ENCODE data around the gene IQCE. TPM values are rescaled to one million over a fixed set of nuclear protein-coding genes. Genes with fewer than 3 reads are reported as not detected.

IQCE gene
- total RNA-seq, 1 experiment from 2014 or later: 13.4 TPM

GRCh38 chr7:2568521-2569223, 9.9 kb downstream of the IQCE start:
- TF ChIP-seq CTCF (IDR thresholded peaks at IDR 0.05; ENCODE audit: insufficient read depth in 1 of 2, low read depth in 1 of 2, low read length in 1 of 2, severe bottlenecking in 1 of 2, unreplicated experiment in 1 of 2): no peak
- Histone ChIP-seq H3K4me3 (ENCODE audit: low read depth, low read length) (no peak overlapping the region), H3K9me3 (no peaks in the 10 kb centered on the region), H3K36me3 (ENCODE audit: control insufficient read depth, insufficient read depth, low read length) (no peaks in the 10 kb centered on the region; the same call in 1 of the 2 replicates), H3K4me1 (peaks cover 14% of the 10 kb centered on the region; the same call in 1 of the 2 replicates), H3K27me3 (replicated peaks; ENCODE audit: control insufficient read depth, insufficient read depth, low read length) (no peaks in the 10 kb centered on the region)
- no peaks in the 10 kb centered on the region for H3K9me3 Mint-ChIP-seq (ENCODE audit: unreplicated experiment)
- BruUV-seq (replicated peaks): no TSS peak
- H3K4me1 Mint-ChIP-seq (ENCODE audit: low read depth, unreplicated experiment): no peaks in the 10 kb centered on the region
- DNase-seq: no peak
- ChIA-PET POLR2A (no interaction called here), CTCF (no interaction called here)
- intact Hi-C loops (cut with micrococcal nuclease; ENCODE audit: unreplicated experiment): no loop called here
- no peak overlapping the region for H3K4me3 Mint-ChIP-seq (ENCODE audit: unreplicated experiment)
- H3K36me3 Mint-ChIP-seq (ENCODE audit: insufficient read depth, unreplicated experiment): peaks cover 5% of the 10 kb centered on the region
- H3K27me3 Mint-ChIP-seq (ENCODE audit: insufficient read depth, unreplicated experiment): no peaks in the 10 kb centered on the region
- H3K27ac Mint-ChIP-seq (ENCODE audit: unreplicated experiment): no peak overlapping the region

- H3K4me3 ChIP-seq (ENCODE audit: low read depth, low read length): no peak overlapping the region
- Mint-ChIP-seq H3K27me3 (ENCODE audit: insufficient read depth, unreplicated experiment) (no peaks in the 10 kb centered on the region), H3K4me1 (ENCODE audit: low read depth, unreplicated experiment) (no peaks in the 10 kb centered on the region), H3K36me3 (ENCODE audit: insufficient read depth, unreplicated experiment) (peaks cover 5% of the 10 kb centered on the region), H3K4me3 (ENCODE audit: unreplicated experiment) (no peak overlapping the region), H3K9me3 (ENCODE audit: unreplicated experiment) (no peaks in the 10 kb centered on the region), H3K27ac (ENCODE audit: unreplicated experiment) (no peak overlapping the region)
- H3K27me3 ChIP-seq (replicated peaks; ENCODE audit: control insufficient read depth, insufficient read depth, low read length): no peaks in the 10 kb centered on the region
- ChIA-PET POLR2A (no interaction called here), CTCF (no interaction called here)
- DNase-seq: no peak
- H3K4me1 ChIP-seq: peaks cover 14% of the 10 kb centered on the region; the same call in 1 of the 2 replicates
- no peaks in the 10 kb centered on the region; the same call in 1 of the 2 replicates for H3K36me3 ChIP-seq (ENCODE audit: control insufficient read depth, insufficient read depth, low read length)
- TF ChIP-seq CTCF (IDR thresholded peaks at IDR 0.05; ENCODE audit: insufficient read depth in 1 of 2, low read depth in 1 of 2, low read length in 1 of 2, severe bottlenecking in 1 of 2, unreplicated experiment in 1 of 2): no peak
- intact Hi-C loops (cut with micrococcal nuclease; ENCODE audit: unreplicated experiment): no loop called here
- BruUV-seq (replicated peaks): no TSS peak
- no peaks in the 10 kb centered on the region for H3K9me3 ChIP-seq
Observed at GRCh38 chr7:2569421-2569820, 10.6 kb downstream of the IQCE start.

- H3K4me3 Mint-ChIP-seq (ENCODE audit: unreplicated experiment): no peak overlapping the region
- H3K36me3 Mint-ChIP-seq (ENCODE audit: insufficient read depth, unreplicated experiment): peaks cover 5% of the 10 kb centered on the region
- Histone ChIP-seq H3K4me3 (ENCODE audit: low read depth, low read length) (no peak overlapping the region), H3K27me3 (replicated peaks; ENCODE audit: control insufficient read depth, insufficient read depth, low read length) (no peaks in the 10 kb centered on the region), H3K4me1 (peaks cover 14% of the 10 kb centered on the region; the same call in 1 of the 2 replicates), H3K9me3 (no peaks in the 10 kb centered on the region), H3K36me3 (ENCODE audit: control insufficient read depth, insufficient read depth, low read length) (no peaks in the 10 kb centered on the region; the same call in 1 of the 2 replicates)
- ChIA-PET POLR2A (no interaction called here), CTCF (no interaction called here)
- no peak for DNase-seq
- BruUV-seq (replicated peaks): no TSS peak
- intact Hi-C loops (cut with micrococcal nuclease; ENCODE audit: unreplicated experiment): no loop called here
- no peaks in the 10 kb centered on the region for H3K9me3 Mint-ChIP-seq (ENCODE audit: unreplicated experiment)
- no peak overlapping the region for H3K27ac Mint-ChIP-seq (ENCODE audit: unreplicated experiment)
- H3K4me1 Mint-ChIP-seq (ENCODE audit: low read depth, unreplicated experiment): no peaks in the 10 kb centered on the region
- no peaks in the 10 kb centered on the region for H3K27me3 Mint-ChIP-seq (ENCODE audit: insufficient read depth, unreplicated experiment)
- no peak for TF ChIP-seq CTCF (IDR thresholded peaks at IDR 0.05; ENCODE audit: insufficient read depth in 1 of 2, low read depth in 1 of 2, low read length in 1 of 2, severe bottlenecking in 1 of 2, unreplicated experiment in 1 of 2)
Observed at GRCh38 chr7:2570021-2570420, 11.2 kb downstream of the IQCE start.

All from Caco-2 (cell line).